Activated naive CD4-positive, alpha-beta T cell treated with anti-CD3 and anti-CD28 coated beads, Interleukin-2, amount 50 U/mL, for 24 hours (primary cell): ENCODE data around the gene TECPR2.
A peak's percentile ranks its signal among the peaks of the same experiment; 100 is the strongest.
"Not testable (repeated sequence)": the region's sequence is repeated elsewhere in the genome, so short reads cannot be mapped to it uniquely, and the experiment has no call there.

Experiments
- H3K27ac Mint-ChIP-seq: one replicate; pipeline ENCODE4 v1.8.0; 2021; ENCODE audit warnings: mild to moderate bottlenecking, mixed read lengths
- H3K27me3 Mint-ChIP-seq: one replicate; pipeline ENCODE4 v1.8.0; 2021; ENCODE audit warnings: mixed read lengths
- H3K36me3 Mint-ChIP-seq: one replicate; pipeline ENCODE4 v1.8.0; 2021; ENCODE audit warnings: mixed read lengths
- H3K4me1 Mint-ChIP-seq: one replicate; pipeline ENCODE4 v1.8.0; 2021; ENCODE audit warnings: mixed read lengths
- H3K4me3 Mint-ChIP-seq: one replicate; pipeline ENCODE4 v1.8.0; 2021; ENCODE audit warnings: mild to moderate bottlenecking, mixed read lengths
- H3K9me3 Mint-ChIP-seq: one replicate; pipeline ENCODE4 v1.8.0; 2021; ENCODE audit warnings: mixed read lengths

The TECPR2 gene

GRCh38 chr14:102523569-102524450 is 161.1 kb downstream of the TECPR2 start:
- no peaks in the 10 kb centered on the region for H3K36me3 Mint-ChIP-seq
- peaks cover 31% of the 10 kb centered on the region for H3K4me1 Mint-ChIP-seq
- H3K4me3 Mint-ChIP-seq = peak overlapping the region; percentile 84
- no peaks in the 10 kb centered on the region for H3K27me3 Mint-ChIP-seq
- H3K27ac Mint-ChIP-seq = peak overlapping the region; percentile 30
- no peaks in the 10 kb centered on the region for H3K9me3 Mint-ChIP-seq

GRCh38 chr14:102524451-102525218 is 161.9 kb downstream of the TECPR2 start:
- no peaks in the 10 kb centered on the region for H3K9me3 Mint-ChIP-seq
- H3K4me1 Mint-ChIP-seq = peaks cover 31% of the 10 kb centered on the region
- H3K36me3 Mint-ChIP-seq = no peaks in the 10 kb centered on the region
- peak overlapping the region; percentile 83 for H3K27ac Mint-ChIP-seq
- H3K4me3 Mint-ChIP-seq = peak overlapping the region; percentile 84
- no peaks in the 10 kb centered on the region for H3K27me3 Mint-ChIP-seq

- H3K36me3 Mint-ChIP-seq = no peaks in the 10 kb centered on the region
- H3K9me3 Mint-ChIP-seq = no peaks in the 10 kb centered on the region
- H3K4me3 Mint-ChIP-seq = peak overlapping the region; percentile 84
- H3K4me1 Mint-ChIP-seq = peaks cover 31% of the 10 kb centered on the region
- peak overlapping the region; percentile 85 for H3K27ac Mint-ChIP-seq
- H3K27me3 Mint-ChIP-seq = no peaks in the 10 kb centered on the region
These were observed 162.6 kb downstream of the TECPR2 start for GRCh38 chr14:102525219-102525928.

GRCh38 chr14:102525929-102526497 is 163.3 kb downstream of the TECPR2 start:
- H3K9me3 Mint-ChIP-seq = no peaks in the 10 kb centered on the region
- peaks cover 31% of the 10 kb centered on the region for H3K4me1 Mint-ChIP-seq
- no peaks in the 10 kb centered on the region for H3K36me3 Mint-ChIP-seq
- H3K27me3 Mint-ChIP-seq = no peaks in the 10 kb centered on the region
- H3K27ac Mint-ChIP-seq = peak overlapping the region; percentile 85
- peak overlapping the region; percentile 71 for H3K4me3 Mint-ChIP-seq

- Mint-ChIP-seq H3K9me3 (no peaks in the 10 kb centered on the region), H3K27ac (no peak overlapping the region), H3K4me3 (no peak overlapping the region), H3K4me1 (peaks cover 21% of the 10 kb centered on the region), H3K27me3 (no peaks in the 10 kb centered on the region), H3K36me3 (no peaks in the 10 kb centered on the region)
These were observed 165.9 kb downstream of the TECPR2 start for GRCh38 chr14:102528431-102529170.

GRCh38 chr14:102530828-102531478 is 168.2 kb downstream of the TECPR2 start:
- Mint-ChIP-seq H3K4me1 (peaks cover under 1% of the 10 kb centered on the region), H3K4me3 (no peak overlapping the region), H3K9me3 (no peaks in the 10 kb centered on the region), H3K36me3 (no peaks in the 10 kb centered on the region), H3K27me3 (no peaks in the 10 kb centered on the region), H3K27ac (no peak overlapping the region)

- Mint-ChIP-seq H3K9me3 (no peaks in the 10 kb centered on the region), H3K36me3 (no peaks in the 10 kb centered on the region), H3K4me1 (no peaks in the 10 kb centered on the region), H3K4me3 (no peak overlapping the region), H3K27me3 (no peaks in the 10 kb centered on the region), H3K27ac (no peak overlapping the region)
These were observed 169.5 kb downstream of the TECPR2 start for GRCh38 chr14:102532204-102532658.

- Mint-ChIP-seq H3K4me3 (no peak overlapping the region), H3K27me3 (peaks cover 2% of the 10 kb centered on the region), H3K27ac (no peak overlapping the region), H3K36me3 (no peaks in the 10 kb centered on the region), H3K4me1 (no peaks in the 10 kb centered on the region), H3K9me3 (no peaks in the 10 kb centered on the region)
These were observed 175.3 kb downstream of the TECPR2 start for GRCh38 chr14:102537981-102538601.

- H3K9me3 Mint-ChIP-seq = no peaks in the 10 kb centered on the region
- peaks cover 3% of the 10 kb centered on the region for H3K27me3 Mint-ChIP-seq
- no peaks in the 10 kb centered on the region for H3K36me3 Mint-ChIP-seq
- H3K4me3 Mint-ChIP-seq = no peak overlapping the region
- no peak overlapping the region for H3K27ac Mint-ChIP-seq
- H3K4me1 Mint-ChIP-seq = no peaks in the 10 kb centered on the region
These were observed 176.1 kb downstream of the TECPR2 start for GRCh38 chr14:102538602-102539543.

- Mint-ChIP-seq H3K4me3 (no peak overlapping the region), H3K9me3 (no peaks in the 10 kb centered on the region), H3K27me3 (peaks cover 3% of the 10 kb centered on the region), H3K4me1 (no peaks in the 10 kb centered on the region), H3K27ac (no peak overlapping the region), H3K36me3 (no peaks in the 10 kb centered on the region)
These were observed 177.0 kb downstream of the TECPR2 start for GRCh38 chr14:102539544-102540314.

- peaks cover 6% of the 10 kb centered on the region for H3K27me3 Mint-ChIP-seq
- H3K27ac Mint-ChIP-seq = no peak overlapping the region
- H3K4me3 Mint-ChIP-seq = no peak overlapping the region
- H3K36me3 Mint-ChIP-seq = no peaks in the 10 kb centered on the region
- H3K4me1 Mint-ChIP-seq = peaks cover 3% of the 10 kb centered on the region
- H3K9me3 Mint-ChIP-seq = no peaks in the 10 kb centered on the region
These were observed 177.7 kb downstream of the TECPR2 start for GRCh38 chr14:102540315-102541028.

- not testable (repeated sequence) for H3K9me3 Mint-ChIP-seq, H3K36me3 Mint-ChIP-seq, H3K27ac Mint-ChIP-seq, H3K4me3 Mint-ChIP-seq, H3K4me1 Mint-ChIP-seq
- peaks cover 11% of the 10 kb centered on the region for H3K27me3 Mint-ChIP-seq
These were observed 178.3 kb downstream of the TECPR2 start for GRCh38 chr14:102541029-102541491.
